SK-N-SH (cell line): Measurements from ENCODE around the gene RPAP2.

Experiments
- CTCF ChIP-seq: fragments of 200-600 bp; sonication (generic); IDR thresholded peaks from 2 replicates; pipeline ENCODE4 v1.6.1; 2017; ENCODE audit warnings: antibody characterized with exemption, mild to moderate bottlenecking, moderate library complexity
- FOXJ3 ChIP-seq: sonication (generic); formaldehyde crosslinking; IDR thresholded peaks from 2 replicates; pipeline ENCODE4 v1.5.1; 2020; ENCODE audit warnings: mild to moderate bottlenecking, missing genetic modification reagents
- FOXM1 ChIP-seq: IDR thresholded peaks from 2 replicates; pipeline ENCODE4 v1.4.0; 2012; ENCODE audit warnings: low read depth, mild to moderate bottlenecking
- IRF3 ChIP-seq: fragments of 150-350 bp; IDR thresholded peaks from 2 replicates; pipeline ENCODE4 v1.6.1; 2016; ENCODE audit warnings: mild to moderate bottlenecking, low read depth, low read length
- MXI1 ChIP-seq: IDR thresholded peaks from 2 replicates; pipeline ENCODE4 v1.6.1; 2012; ENCODE audit warnings: mild to moderate bottlenecking, low read depth, low read length, improper control_type of control experiment
- NRF1 ChIP-seq: IDR thresholded peaks from 2 replicates; pipeline ENCODE4 v1.6.1; 2012; ENCODE audit warnings: low read depth, mild to moderate bottlenecking, low read length
- POLR2AphosphoS5 ChIP-seq: IDR thresholded peaks from 2 replicates; pipeline ENCODE4 v1.6.1; 2012; ENCODE audit warnings: low read depth, low read length
- RAD21 ChIP-seq: IDR thresholded peaks from 2 replicates; pipeline ENCODE4 v1.6.1; 2012; ENCODE audit warnings: mild to moderate bottlenecking, low read length
- TAF1 ChIP-seq: IDR thresholded peaks from 2 replicates; pipeline ENCODE4 v1.6.1; 2012; ENCODE audit warnings: low read depth, mild to moderate bottlenecking, low read length, moderate library complexity, borderline replicate concordance
- TF ChIP-seq, protein P1 (sequence below): IDR thresholded peaks from 2 replicates; pipeline ENCODE4 v1.4.0; 2012; ENCODE audit warnings: low read depth, borderline replicate concordance
- TF ChIP-seq, protein P2 (sequence below): IDR thresholded peaks from 2 replicates; pipeline ENCODE4 v1.4.0; 2012; ENCODE audit warnings: low read depth, borderline replicate concordance

DNA sequence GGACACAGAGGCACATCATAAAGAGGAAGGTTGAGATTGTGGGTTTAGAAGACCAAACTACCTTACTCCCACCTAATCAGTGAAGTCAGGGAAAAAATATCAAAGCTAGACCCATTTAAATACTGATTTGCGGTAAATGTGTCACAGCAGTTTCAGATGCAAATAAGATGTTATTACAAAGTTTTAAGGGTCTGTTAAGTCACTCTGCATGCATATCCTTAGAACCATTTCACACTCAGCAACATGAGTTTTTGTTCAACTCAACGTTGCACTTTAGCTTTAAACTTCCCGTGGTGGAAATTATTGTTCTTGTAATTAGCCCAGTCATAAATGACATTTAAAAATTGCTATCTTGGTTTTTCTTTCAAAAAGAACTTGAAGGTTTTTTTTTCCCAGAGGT, 34.8 kb downstream of the RPAP2 start:
- no peak for TF ChIP-seq TAF1
- TF ChIP-seq CTCF, result no peak
- TF ChIP-seq, protein P1, sequence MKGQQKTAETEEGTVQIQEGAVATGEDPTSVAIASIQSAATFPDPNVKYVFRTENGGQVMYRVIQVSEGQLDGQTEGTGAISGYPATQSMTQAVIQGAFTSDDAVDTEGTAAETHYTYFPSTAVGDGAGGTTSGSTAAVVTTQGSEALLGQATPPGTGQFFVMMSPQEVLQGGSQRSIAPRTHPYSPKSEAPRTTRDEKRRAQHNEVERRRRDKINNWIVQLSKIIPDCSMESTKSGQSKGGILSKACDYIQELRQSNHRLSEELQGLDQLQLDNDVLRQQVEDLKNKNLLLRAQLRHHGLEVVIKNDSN, result no peak
- TF ChIP-seq, protein P2, sequence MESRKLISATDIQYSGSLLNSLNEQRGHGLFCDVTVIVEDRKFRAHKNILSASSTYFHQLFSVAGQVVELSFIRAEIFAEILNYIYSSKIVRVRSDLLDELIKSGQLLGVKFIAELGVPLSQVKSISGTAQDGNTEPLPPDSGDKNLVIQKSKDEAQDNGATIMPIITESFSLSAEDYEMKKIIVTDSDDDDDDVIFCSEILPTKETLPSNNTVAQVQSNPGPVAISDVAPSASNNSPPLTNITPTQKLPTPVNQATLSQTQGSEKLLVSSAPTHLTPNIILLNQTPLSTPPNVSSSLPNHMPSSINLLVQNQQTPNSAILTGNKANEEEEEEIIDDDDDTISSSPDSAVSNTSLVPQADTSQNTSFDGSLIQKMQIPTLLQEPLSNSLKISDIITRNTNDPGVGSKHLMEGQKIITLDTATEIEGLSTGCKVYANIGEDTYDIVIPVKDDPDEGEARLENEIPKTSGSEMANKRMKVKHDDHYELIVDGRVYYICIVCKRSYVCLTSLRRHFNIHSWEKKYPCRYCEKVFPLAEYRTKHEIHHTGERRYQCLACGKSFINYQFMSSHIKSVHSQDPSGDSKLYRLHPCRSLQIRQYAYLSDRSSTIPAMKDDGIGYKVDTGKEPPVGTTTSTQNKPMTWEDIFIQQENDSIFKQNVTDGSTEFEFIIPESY, result no peak
- TF ChIP-seq FOXJ3, result no peak
- no peak for TF ChIP-seq FOXM1
- no peak for TF ChIP-seq IRF3
- TF ChIP-seq MXI1, result no peak
- no peak for TF ChIP-seq POLR2AphosphoS5
- TF ChIP-seq NRF1, result no peak
- no peak for TF ChIP-seq RAD21
